Stimulated activated CD4-positive, alpha-beta T cell treated with anti-CD3 and anti-CD28 coated beads, TNF-alpha, amount 100 ng/mL, for 1 hour (primary cell): ENCODE results near the gene PPP1CB.
"Not testable (repeated sequence)": the region's sequence is repeated elsewhere in the genome, so short reads cannot be mapped to it uniquely, and the experiment has no call there.

Source experiments
- DNase-seq, 3 donors: peaks; one replicate each; pipeline ENCODE4 v3.0.0-alpha.2; 2020; ENCODE audit warnings: low read depth in 3 of 3, low spot score in 1 of 3

Gene PPP1CB

DNA sequence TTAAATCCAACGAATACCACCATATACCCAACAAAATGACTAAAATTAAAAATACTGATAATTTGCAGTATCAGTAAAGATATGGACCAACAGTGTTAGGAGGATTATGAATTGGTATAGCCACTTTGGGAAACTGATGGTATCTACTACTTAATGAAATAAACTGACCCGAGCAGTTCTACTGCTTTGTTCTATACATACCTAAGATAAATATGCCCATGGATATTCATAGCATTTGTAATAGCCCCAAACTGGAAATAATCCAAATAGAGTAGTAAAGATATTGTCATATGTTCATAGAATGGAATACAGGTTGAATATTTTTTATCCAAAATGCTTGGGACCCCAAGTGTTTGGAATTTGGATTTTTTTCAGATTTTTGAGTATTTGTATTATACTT is 20.7 kb downstream of the PPP1CB start:
- DNase-seq = no peak

DNA sequence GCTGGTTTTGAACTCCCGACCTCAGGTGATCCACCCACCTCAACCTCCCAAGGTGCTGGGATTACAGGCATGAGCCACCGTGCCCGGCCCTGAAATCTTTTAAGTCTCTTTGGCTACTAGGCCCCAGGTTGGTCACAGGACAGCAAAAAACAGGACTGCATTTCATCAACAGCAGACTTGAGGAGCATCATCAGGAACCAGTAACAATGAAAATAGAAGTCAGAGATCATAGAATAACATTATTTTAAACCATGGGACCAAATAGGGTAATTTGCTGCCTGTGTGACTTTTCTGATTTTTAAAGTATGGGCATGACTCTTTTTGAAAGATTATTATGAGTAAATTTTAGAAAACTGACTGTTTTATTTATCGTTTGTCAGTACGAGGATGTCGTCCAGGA is 24.8 kb downstream of the PPP1CB start:
- no peak for DNase-seq

DNA sequence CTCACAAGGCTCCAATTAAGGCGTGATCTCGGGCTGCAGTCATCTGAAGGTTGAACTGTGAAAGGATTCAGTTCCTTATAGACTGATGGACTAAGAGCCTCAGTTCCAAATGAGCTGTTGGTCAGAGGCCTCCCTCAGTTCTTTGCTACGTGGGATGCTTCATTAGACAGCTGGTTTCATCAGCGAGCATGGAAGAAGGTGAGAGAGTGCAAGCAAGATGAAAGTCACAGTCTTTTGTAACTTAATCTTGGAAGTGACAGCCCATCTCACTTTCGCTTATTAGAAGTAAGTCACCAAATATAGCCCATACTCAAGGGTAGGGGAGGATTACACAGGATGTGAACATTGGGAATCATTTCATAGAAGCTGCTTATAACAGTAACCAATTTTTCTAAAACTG is 26.8 kb downstream of the PPP1CB start:
- no peak for DNase-seq

DNA sequence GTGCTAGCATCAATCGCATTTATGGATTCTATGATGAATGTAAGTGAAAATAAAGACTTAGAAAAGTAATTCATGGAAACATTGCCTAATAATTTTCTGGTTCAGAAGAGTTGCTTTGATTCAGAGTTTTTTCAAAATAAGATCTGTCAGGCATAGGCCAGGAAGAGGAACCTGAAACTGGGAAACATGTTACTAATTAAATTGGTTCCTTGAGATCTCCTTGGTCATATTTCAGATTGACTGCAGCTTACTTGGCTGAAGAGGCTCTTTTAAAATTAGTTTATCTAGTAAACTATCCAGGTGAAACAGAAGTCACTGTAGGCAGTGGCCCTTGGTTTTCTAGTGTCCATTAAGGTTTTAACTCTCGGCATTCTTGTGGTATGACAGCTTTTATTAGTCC is 27.4 kb downstream of the PPP1CB start:
- DNase-seq = no peak

DNA sequence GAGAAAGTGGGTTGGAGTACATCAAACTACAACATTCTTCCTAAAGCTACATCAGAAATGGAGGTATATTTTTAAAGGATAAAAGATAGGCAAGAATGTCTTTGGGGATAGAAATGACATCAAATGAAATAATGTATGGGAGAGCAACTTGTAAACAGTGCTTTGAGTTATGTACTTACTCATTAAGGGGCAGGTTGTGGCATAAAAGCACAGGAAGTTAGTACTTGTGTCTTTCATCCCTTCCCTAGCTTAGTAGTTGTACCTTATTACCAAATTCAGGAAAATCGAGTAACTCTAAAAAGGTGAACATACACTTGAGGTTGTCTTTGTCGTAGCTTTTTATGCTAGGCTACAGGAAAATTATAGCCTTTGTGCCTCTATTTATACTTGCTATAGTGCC is 28.9 kb downstream of the PPP1CB start:
- no peak for DNase-seq

DNA sequence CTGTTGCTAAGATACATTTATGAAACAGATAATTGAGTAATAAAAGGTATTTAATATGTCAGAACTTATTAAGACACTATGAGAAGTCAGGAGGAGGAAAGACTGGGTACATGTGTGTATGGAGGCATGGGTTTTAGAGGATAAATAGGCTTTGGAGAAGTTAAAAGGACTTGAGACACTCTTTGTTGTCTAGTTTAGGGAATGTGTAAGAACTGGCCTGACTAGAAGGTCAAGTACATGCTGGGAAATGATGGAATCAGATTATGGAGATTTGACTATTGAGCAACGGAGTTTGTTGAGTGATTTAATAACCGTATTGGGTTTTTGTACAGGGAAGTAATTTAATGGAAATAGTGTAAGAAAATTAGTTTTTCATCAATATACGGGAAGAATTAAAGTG is 30.8 kb downstream of the PPP1CB start:
- no peak for DNase-seq

DNA sequence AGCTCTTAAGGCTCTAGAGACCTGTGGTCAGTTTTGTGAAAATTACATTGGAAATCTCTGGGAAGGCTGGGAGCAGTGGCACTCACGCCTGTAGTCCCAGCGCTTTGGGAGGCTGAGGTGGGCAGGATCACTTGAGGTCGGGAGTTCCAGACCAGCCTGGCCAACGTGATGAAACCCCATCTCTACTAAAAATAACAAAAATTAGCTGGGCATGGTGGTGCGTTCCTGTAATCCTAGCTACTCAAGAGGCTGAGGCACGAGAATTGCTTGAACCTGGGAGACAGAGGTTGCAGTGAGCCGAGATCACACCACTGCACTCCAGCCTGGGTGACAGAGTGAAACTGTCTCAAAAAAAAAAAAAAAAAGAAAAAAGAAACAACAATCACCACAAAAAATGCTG is 32.9 kb downstream of the PPP1CB start:
- not testable (repeated sequence) for DNase-seq

DNA sequence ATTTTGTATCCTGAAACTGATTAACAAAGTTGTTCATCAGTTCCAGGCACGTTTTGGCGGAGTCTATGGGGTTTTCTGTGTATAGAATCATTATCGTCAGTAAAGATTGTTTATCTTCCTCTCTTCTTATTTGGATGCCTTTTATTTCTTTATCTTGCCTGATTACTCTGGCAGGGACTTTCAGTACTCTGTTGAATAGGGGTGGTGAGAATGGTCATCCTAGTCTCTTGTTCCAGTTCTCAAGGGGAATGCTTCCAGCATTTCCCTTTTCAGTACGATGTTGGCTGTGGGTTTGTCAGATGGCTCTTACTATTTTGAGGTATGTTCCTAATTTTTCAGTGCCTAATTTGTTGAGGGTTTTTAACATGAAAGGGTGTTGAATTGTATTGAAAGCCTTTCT is 45.0 kb downstream of the PPP1CB start:
- DNase-seq = no peak

DNA sequence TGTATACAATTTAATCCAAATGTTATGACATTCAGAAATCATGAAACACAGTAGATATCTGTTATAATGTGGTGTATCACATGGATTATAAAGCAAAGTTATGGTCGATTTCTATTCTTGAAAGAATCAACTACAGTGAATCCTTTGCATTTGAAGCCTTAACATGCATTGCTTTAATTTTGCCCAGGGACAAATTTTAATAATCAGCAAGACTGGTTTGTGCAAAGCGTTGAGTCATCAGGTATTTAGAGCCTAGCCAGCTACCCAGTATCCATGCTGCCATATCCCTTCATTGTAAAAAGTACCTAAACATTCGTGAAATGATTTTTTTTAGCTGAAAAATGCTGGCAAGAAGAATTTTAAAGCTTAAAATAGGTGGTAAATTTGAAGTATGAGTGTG is 50.1 kb downstream of the PPP1CB start:
- no peak for DNase-seq

DNA sequence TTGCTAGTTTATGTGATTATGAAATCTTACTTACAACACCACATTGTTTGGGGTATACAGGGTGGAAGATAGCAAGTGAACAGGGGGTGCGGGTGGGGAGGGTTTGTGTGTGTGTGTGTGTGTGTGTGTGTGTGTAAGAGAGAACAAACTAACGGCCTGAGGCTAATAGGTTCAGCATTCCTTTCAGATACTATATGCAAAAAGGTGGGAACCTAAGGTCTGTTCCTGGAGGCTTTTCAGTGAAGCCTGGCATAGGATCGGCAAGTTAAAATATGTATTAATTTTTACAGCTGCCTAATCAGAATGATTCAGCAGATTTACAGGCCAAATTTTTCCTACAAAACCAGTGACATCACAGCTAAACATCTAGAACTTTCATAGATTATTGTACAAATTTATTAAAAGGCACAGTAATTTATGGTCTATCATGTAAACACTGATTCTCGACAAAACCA is 51.4 kb downstream of the PPP1CB start:
- no peak for DNase-seq

DNA sequence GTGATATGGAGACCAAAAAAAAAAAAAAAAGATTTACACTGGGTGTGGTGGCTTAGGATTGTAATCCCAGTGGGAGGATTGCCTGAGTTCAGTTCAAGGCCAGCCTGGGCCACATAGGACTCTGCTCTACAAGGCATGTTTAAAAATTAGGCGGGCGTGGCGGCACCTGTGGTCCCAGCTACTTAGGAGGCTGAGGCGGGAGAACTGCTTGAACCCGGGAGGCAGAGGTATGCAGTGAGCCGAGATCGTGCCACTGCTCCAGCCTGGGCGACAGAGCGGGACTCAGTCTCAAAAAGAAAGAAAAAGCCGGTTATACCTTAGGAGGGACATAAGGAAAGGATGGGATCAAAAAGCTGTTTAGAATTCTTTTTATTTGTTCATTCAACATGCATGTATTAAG is 58.3 kb downstream of the PPP1CB start:
- DNase-seq = no peak

DNA sequence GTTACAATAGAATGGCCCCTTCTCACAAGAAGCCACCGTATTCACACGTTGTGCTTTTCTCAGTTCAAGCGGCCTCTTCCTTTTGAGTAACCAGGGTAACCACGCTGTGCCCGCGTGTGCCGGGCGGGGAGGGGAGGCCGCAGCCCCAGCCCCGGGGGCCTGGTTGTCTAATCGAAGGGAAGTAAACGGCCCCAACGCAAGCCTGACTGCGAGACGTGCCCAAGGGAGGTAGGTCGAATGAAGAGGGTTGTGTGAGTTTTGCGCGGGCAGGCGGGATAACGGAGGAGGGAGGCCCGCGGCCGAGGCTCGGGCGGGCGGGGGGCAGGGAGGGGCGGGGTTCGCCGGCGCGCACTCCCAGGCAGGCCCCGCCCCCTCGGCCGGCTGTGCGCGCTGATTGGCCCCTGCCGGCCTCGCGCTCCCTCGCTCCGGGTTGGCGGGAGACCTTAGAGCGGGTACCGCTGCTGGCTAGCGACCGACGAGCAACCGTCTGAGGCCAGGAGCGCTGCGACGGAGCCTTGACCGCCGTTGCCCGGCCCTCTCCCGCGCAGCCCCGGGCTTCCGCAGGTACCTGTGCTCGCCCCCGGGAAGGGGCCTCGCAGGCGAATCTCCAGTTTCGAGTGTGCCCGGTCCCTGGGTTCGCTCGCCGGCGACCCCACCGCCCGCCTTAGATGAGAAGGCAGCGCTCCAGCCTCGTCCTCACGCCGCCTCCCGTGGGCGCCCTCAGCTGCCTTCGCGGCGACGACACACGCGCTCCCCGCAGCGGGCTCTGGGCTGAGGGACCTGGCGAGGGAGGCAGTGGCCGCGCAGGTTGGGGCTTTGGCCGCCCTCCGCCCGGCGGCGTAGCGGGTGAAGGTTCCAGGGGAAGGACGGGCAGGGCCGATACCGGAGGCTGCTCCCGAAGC is 59.0 kb downstream of the PPP1CB start, which contains the start of gene SPDYA:
Gene SPDYA, plus strand, starts transcription at position 451 of the 902 bp plus-strand sequence. CDS start 5,181 bp downstream, outside the sequence.
- peak; percentile 49 to 73 (median 50) for DNase-seq

DNA sequence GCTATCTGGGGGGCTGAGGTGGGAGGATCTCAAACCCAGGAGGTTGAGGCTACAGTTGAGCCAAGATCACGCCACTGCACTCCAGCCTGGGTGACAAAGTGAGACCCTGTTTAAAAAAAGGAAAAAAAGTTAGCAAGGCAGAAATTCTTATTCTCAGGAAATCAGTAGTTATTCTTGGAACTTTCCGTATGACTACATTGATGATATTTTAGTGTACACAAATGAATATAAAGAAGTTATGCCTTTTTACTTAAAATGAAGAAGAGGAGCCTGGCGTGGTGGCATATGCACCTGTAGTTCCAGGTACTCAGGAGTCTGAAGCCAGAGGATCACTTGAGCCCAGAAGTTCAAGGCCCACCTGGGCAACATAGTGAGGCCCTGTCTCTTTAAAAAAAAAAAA is 66.4 kb downstream of the PPP1CB start:
- DNase-seq = no peak

DNA sequence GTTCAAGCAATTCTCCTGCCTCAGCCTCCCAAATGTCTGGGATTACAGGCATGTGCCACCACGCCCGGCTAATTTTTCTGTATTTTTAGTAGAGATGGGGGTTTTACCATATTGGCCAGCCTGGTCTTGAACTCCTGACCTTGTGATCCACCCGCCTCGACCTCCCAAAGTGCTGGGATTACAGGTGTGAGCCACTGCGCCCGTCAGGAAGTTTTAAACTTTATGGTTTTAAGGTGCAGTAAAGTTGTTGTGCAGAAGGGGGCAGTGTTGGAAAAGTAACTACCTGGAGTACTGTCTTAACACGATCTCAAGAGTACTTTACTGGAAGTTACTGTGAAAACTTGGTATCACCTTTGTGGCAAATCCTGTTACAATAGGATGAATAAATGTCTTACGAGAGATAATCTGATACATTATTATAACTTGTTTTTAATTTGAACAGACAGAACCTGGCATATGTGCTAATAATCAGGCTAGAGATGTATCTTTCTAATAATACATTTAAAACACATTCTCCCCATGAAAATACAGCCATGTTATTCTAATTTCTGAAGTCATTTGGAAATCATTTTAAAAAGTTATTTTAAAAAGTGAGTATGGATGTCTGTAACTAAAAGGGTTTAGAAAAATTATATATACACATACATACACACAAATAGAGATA is 69.8 kb downstream of the PPP1CB start:
- DNase-seq = peak in 1 of 3 donors; percentile 12

DNA sequence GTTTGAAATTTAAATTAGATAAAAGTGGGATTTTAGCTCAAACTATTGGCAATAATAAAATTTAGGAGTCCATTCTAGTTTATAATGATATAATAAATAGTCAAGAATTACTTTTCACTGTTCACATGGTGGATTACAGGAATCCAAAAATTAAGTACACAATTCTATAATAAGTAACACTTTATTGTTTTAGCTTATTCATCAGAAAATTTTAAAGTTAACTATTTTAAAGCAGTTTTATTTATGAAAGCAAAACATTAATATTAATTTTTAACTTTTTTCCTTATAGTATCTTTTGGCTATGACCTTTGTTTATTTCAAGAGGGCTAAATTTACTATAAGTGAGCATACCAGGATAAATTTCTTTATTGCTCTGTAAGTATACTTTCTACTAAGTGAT is 70.4 kb downstream of the PPP1CB start:
- DNase-seq = no peak

DNA sequence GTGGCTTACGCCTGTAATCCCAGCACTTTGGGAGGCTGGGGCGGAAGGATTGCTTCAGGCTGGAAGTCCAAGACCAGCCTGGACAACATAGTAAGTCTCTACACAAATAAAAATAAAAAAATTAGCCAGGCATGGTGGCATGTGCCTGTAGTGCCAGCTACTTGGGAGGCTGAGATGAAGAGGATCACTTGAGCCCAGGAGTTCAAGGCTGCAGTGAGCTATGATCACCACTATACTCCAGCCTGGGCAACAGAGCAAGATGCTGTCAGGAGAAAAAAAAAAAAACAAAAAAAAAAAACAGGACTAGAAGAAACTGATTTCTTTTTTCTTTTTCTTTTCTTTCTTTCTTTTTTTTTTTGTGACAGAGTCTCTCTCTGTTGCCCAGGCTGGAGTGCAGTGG is 72.6 kb downstream of the PPP1CB start:
- no peak for DNase-seq

DNA sequence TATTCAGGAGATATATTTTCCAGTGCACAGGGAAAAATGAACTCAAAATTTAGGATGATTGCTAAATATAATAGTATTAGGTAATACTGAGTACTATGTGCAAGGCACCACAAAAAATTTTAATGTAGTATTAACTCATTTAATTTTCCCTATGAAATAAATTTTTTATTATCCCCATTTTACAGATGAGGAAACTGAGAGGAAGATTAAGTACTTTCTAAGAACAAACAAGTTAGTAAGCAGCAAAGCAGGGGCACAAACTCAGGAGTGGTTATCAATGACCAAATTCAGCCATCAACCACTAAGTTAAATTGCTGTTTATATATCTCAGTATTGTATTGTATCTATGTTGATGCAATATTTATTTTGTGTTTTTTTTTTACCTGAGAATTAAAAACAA is 73.2 kb downstream of the PPP1CB start:
- no peak for DNase-seq

DNA sequence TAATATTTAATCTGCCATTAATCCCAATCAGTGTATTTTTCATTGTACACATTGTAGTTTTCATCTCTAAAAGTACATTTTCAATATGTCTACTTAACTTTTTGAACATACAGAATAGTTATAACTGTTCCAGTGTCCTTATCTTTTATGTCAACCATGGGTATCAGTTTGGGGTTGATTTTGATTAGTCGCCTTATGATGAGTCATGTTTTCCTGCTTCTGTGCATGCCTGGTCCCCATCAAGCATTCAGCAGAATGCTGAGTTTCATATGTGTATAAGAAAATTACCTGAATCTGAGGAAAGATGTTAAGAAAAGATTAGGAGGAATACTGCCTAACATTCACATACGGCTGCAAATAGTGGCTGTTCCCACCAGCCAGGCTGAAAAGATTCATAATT is 76.8 kb downstream of the PPP1CB start:
- DNase-seq = no peak

DNA sequence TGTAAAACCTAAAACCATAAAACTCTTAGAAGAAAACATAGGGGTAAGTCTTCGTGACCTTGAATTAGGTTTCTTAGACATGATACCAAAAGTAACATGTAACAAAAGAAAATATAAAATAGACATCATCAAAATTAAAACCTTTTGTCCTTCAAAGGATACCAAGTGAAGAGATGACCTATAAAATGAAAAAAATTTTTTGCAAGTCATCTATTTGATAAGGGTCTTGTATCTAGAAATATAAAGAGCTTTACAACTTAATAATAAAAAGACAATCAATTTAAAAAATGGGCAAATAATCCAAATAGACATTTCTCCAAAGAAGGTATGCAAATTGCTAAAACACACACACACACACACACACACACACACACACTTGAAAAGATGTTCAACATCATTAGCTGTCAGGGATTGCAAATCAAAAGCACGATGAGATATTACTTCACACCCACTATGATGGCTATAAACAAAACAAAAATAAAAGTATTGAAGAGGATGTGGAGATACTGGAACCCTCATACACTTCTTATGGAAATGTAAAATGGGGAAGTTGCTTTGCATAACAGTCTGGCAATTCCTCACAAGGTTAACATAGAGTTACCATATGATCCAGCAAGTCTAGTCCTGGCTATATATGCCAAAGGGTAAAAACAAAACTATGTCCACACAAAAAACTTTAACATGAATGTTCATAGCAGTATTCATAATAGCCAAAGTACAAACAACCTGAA is 82.3 kb downstream of the PPP1CB start:
- no peak for DNase-seq

DNA sequence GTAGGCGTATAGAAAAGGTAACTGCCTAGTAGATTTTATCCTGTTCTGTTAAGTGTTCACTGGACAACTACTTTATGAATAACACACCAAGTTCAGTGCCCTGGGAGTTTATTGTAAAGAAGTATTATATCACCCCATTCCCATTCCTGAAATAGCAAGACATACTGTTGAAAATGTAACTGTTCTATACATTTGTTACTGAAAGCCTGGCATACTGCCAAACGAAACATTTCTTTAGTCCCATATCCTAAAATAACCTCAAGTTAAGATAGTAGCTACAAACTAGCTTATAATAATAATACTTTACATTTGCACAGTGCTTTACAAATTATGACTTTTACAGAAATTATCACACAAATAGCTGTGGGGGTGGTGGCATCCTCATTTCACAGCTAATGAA is 84.2 kb downstream of the PPP1CB start:
- DNase-seq = no peak

DNA sequence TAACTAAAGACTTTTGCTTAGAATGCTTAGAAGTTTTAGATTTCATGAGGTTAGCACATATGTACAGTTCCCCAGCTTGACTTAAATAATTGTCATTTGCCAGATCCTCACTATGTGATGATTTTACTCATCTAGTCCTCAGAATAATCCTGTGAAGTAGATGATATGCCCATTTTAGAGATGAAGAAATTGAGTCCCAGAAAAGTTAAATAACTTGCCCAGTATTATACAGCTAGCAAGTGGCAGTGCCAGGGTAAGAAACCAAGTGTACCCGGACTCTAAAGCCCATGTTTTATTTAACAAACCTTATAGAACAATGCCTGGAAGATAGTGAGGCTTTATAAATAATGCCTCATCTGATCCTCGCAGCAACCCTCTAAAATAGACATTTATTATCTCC is 87.3 kb downstream of the PPP1CB start:
- no peak for DNase-seq

DNA sequence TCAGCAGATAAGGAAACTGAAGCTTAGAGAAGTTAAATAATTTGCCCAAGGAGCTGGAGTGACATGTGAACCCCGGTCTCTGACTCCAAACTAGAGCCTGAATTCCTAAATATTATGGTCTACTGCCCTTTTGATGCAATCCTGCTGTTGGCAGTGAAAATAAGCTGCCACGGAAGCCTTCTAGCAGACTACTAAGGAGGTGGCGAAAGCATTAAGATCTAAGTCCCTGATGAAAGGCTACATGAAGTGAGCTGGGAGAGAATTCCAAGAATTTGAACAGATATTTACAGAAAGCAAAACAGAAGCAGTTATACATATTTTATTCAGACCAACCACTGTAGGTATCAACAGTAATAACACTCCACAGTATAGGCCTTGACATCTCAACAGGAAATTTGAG is 90.4 kb downstream of the PPP1CB start:
- no peak for DNase-seq
